A204.1 (cell line): ENCODE results near the gene COBL.

ENCODE experiments used
- FAIRE-seq: peaks from 2 replicates; lab custom pipeline; 2012; peaks lifted over from hg19 to GRCh38; lab: Jason Lieb, UNC

Gene COBL

GRCh38 chr7:51141451-51142003, 175.1 kb downstream of the COBL start:
- no peak for FAIRE-seq

- no peak for FAIRE-seq
Measured at GRCh38 chr7:51140199-51141164, 176.1 kb downstream of the COBL start.

GRCh38 chr7:51139796-51140195, 176.8 kb downstream of the COBL start:
- FAIRE-seq: no peak

- no peak for FAIRE-seq
Measured at GRCh38 chr7:51138123-51139085, 178.2 kb downstream of the COBL start.

GRCh38 chr7:51135576-51135975, 181.0 kb downstream of the COBL start:
- no peak for FAIRE-seq

- no peak for FAIRE-seq
Measured at GRCh38 chr7:51134013-51134441, 182.6 kb downstream of the COBL start.

- FAIRE-seq: no peak
Measured at GRCh38 chr7:51132661-51133060, 183.9 kb downstream of the COBL start.

GRCh38 chr7:51129527-51130472, 186.8 kb downstream of the COBL start:
- FAIRE-seq: no peak

GRCh38 chr7:51128545-51129435, 187.8 kb downstream of the COBL start:
- no peak for FAIRE-seq

- no peak for FAIRE-seq
Measured at GRCh38 chr7:51127618-51127904, 189.0 kb downstream of the COBL start.

- FAIRE-seq: no peak
Measured at GRCh38 chr7:51126813-51127617, 189.6 kb downstream of the COBL start.

- no peak for FAIRE-seq
Measured at GRCh38 chr7:51126324-51126723, 190.3 kb downstream of the COBL start.

- no peak for FAIRE-seq
Measured at GRCh38 chr7:51124321-51124720, 192.3 kb downstream of the COBL start.

- FAIRE-seq: no peak
Measured at GRCh38 chr7:51123322-51124019, 193.1 kb downstream of the COBL start.

- no peak for FAIRE-seq
Measured at GRCh38 chr7:51121931-51122425, 194.6 kb downstream of the COBL start.

GRCh38 chr7:51121036-51121790, 195.4 kb downstream of the COBL start:
- FAIRE-seq: no peak

GRCh38 chr7:51118628-51119027, 198.0 kb downstream of the COBL start:
- FAIRE-seq: no peak

GRCh38 chr7:51114501-51114900, 202.1 kb downstream of the COBL start:
- FAIRE-seq: no peak
